HG03442 (cell line): ENCODE results near the gene ATP1A4.
"Not testable (repeated sequence)": the region's sequence is repeated elsewhere in the genome, so short reads cannot be mapped to it uniquely, and the experiment has no call there.

Source experiments
- ATAC-seq: cut with Tn5 transposase; IDR thresholded peaks from one replicate; pipeline ENCODE4 v1.9.1; 2021; ENCODE audit warnings: mild to moderate bottlenecking, moderate library complexity; ENCODE audit not compliant: unreplicated experiment

Gene ATP1A4

GRCh38 chr1:160122978-160123495, 28.4 kb upstream of the ATP1A4 start:
- ATAC-seq = no peak

GRCh38 chr1:160123726-160124125, 27.7 kb upstream of the ATP1A4 start:
- no peak for ATAC-seq

- ATAC-seq = no peak
Measured at GRCh38 chr1:160124705-160125478, 26.5 kb upstream of the ATP1A4 start.

DNA sequence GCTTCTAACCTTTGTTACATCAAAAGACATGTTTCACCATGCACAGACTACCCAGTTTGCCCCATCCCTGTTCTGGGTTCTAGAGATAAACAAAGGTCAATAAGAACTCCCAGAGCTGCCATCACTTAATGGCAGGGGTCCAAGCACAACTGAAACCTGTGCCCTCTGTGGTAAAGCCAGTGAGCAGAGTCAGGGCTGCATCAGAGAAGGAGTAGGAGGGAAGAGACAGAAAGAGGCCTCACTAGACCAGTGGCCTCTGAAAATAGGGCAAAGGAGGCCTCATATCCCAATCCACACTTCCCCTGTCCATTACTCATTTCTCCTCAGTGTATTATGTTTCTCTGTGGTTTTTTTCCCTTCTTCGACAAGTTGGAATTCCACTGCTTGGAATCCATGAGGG, 25.7 kb upstream of the ATP1A4 start:
- ATAC-seq = no peak

DNA sequence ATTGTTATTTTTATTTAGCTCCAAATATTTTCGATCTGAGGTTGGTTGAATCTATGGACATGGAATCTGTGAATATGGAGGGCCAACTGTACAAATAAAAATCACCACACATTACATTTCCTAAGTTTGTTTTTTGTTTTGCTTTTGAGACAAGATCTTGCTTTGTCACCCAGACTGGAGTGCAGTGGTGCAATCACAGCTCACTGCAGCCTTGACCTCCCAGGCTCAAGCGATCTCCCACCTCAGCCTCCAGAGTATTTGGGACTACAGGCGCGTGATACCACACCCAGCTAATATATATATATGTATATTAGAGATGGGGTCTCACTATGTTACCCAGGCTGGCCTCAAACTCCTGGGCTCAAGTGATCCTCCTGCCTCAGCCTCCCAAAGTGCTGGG, 25.1 kb upstream of the ATP1A4 start:
- not testable (repeated sequence) for ATAC-seq

DNA sequence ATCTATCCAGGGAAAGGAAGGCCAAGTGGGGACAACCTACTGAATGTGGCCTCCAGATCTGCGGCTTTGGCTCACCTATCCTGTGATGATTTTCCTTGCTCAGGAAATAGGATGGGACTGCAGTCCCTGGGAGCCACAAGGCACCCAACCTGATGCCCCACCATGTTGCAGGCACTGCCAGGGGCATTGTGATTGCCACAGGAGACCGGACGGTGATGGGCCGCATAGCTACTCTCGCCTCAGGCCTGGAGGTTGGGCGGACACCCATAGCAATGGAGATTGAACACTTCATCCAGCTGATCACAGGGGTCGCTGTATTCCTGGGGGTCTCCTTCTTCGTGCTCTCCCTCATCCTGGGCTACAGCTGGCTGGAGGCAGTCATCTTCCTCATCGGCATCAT, 24.0 kb upstream of the ATP1A4 start:
- no peak for ATAC-seq

DNA sequence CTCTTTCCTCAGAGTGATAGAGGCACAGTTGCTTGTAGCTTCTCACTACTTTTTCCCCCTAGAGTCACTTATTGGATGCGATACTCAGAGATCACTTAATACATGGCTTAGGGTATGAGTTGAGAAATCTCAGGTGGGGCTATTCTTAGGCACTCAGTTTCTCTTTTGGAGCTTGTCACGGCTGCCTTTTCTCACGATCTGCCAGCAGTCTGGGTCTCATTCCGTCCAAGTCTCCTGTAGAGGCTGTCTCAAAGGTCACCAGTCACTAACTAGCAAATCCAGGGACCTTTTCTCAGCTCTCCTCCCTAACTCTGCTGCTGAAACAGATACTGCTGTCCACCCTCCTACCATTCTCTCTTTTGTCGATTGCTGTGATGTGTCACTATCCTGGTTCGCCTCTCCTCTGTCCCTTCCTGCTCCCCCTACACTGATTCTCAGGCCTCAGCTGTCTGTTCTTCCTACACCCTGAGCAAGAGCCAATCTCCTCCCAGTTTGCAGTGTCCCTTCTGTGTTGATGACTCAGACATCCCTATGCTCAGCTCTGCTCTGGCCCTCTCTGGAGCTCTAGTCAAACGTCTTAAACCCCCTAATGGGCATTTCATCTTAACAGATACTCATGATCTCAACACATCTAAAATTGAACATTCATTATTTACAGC, 23.4 kb upstream of the ATP1A4 start:
- ATAC-seq = no peak

- ATAC-seq = no peak
Measured at GRCh38 chr1:160128636-160129035, 22.8 kb upstream of the ATP1A4 start.

- no peak for ATAC-seq
Measured at GRCh38 chr1:160129046-160129445, 22.4 kb upstream of the ATP1A4 start.

DNA sequence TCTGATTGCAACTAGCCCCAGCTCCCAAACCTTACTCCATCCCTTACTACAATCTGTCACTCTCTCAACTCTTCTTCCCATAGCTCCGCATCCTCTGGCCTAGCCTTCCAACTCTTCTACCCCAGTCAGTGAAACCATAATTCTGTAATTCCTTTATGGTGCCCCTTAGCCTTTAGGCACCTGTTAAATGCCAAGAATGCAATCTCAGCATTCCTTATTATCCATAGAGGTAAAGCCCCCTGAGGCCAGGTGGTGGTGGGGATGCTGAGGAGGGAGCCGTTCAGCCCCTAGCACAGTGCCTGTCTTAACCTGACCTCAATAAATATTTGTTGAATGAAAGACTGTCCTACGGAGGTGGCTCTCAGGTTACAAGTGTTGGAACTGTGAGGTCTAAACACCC, 21.8 kb upstream of the ATP1A4 start:
- no peak for ATAC-seq

DNA sequence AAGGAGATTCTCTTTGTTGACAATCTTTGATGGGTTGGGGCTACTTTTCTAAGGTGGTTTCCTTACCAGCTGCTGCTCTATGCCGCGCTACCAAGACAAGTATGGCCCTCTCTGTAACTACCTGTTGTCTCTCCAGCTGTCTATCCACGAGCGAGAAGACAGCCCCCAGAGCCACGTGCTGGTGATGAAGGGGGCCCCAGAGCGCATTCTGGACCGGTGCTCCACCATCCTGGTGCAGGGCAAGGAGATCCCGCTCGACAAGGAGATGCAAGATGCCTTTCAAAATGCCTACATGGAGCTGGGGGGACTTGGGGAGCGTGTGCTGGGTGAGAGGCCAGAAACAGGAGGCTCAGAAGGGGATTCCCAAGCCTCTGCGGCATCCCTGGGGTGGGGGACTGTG, 21.4 kb upstream of the ATP1A4 start:
- no peak for ATAC-seq

DNA sequence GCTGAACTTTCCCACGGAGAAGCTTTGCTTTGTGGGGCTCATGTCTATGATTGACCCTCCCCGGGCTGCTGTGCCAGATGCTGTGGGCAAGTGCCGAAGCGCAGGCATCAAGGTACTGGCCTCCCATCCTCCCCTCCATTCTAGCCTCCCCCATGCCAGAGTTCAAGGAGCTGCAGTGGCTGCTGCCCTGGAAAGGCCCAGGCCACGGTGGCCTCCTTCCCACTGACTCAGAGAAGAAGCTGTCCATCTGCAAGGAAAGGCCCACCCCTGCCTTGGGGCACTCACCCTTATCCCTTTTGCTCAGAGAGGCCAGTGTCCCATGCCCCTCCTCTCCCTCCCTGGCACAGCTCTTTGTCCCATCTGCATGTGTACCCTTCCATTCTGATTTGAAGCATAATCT, 20.9 kb upstream of the ATP1A4 start:
- ATAC-seq = no peak

DNA sequence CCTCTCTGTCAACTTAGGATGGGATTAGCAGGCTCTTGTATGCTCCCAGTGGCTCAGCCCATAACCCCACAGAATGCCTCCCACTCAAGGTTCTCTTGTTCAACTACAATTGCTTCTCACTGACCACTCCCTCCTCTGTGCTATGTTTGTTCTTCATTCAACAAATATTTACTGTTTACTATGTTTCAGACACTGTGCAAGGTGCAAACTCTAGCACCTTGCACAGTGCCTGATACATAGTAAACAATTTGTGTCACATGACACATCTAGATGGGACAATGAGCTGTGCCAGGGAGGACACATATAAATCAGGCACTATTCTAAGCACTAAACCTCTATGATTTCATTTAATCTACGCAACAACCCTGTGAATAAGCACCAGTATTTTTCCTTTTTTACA, 20.5 kb upstream of the ATP1A4 start:
- no peak for ATAC-seq

- no peak for ATAC-seq
Measured at GRCh38 chr1:160131803-160132565, 19.4 kb upstream of the ATP1A4 start.

DNA sequence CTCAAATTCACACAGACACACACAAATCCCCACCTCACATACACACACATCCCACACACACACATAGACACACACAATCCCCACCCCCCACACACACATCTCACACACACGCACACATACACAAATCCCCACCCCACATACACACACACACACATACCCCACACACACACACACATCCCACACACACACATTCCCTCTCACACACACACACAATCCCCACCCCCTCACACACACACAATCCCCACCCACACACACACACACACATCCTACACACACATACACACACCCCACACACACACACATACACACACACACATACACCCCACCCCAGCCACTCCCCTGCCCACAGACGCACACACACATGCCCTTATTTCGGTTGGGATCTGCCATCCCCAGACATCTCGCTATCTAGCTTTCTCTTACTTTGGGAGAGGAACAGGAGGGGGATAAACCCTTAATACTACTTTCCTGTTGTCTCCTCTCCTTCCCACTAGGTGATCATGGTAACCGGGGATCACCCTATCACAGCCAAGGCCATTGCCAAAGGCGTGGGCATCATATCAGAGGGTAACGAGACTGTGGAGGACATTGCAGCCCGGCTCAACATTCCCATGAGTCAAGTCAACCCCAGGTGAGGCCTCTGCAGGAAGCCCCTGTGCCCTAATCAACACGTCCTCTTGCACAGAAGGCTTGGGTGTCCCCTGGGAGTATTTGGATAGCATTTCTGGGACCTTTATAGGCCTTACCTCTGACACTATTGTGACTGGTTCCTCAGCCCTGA, 17.2 kb upstream of the ATP1A4 start:
- ATAC-seq = no peak

- ATAC-seq = no peak
Measured at GRCh38 chr1:160134791-160135572, 16.4 kb upstream of the ATP1A4 start.

DNA sequence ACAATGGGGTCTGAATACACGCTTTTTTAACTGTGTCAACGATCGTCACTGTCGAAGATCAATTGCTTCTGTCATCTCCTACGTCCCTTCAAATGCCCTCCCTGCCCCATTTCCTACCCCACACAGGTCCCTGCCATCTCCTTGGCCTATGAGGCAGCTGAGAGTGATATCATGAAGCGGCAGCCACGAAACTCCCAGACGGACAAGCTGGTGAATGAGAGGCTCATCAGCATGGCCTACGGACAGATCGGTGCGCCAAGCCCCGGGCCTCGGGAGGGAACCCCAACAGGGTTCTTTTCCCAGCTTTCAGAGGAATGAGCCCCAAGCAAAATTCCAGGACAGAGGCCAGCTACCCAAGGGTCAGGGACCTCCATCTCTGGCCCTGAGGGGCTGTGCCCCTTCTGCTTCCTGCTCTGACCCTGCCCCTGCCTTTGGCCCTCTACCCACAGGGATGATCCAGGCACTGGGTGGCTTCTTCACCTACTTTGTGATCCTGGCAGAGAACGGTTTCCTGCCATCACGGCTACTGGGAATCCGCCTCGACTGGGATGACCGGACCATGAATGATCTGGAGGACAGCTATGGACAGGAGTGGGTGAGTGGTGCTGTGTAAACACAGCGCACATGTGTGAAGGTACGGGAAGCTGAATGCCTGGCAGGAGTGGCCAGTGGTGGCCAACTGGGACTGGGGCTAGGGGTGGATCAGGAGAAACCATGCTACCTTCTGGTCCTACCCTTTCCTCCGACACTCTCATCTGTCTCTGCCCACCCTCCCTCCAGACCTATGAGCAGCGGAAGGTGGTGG, 15.1 kb upstream of the ATP1A4 start:
- no peak for ATAC-seq

- no peak for ATAC-seq
Measured at GRCh38 chr1:160136926-160137200, 14.5 kb upstream of the ATP1A4 start.

GRCh38 chr1:160137216-160137862, 14.1 kb upstream of the ATP1A4 start:
- no peak for ATAC-seq
